ENCODE data around the gene ITGA3.

Gene ITGA3

DNA sequence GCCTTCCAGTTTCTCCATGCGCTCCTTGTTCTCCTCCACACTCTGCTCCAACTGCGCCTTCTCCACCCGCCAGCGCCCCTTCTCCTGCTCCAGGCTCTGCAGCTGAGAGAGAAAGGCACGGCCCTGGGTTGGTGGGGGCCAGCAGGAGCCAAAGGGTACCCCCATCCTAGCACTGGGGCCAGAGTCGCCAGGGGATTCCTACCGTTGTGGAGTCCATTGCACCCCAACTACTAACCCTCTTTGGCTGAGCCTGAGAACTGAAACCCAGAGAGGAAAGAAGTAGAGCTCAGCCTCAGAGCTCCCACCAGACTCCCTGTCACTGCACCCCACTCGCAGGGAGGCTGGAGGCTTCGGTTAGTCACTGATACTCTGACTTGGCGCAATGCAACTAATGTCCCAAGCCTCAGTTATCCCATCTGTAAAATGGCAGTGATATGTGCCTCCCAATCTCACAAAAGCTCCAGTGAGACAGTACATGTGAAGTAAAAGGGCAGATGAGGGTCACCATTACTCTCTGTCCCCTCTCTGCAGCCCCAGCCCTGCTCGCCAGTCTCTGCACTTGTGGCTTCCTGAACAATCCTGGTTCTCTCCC, 80.3 kb downstream of the ITGA3 start:
- TF ChIP-seq, protein P1, sequence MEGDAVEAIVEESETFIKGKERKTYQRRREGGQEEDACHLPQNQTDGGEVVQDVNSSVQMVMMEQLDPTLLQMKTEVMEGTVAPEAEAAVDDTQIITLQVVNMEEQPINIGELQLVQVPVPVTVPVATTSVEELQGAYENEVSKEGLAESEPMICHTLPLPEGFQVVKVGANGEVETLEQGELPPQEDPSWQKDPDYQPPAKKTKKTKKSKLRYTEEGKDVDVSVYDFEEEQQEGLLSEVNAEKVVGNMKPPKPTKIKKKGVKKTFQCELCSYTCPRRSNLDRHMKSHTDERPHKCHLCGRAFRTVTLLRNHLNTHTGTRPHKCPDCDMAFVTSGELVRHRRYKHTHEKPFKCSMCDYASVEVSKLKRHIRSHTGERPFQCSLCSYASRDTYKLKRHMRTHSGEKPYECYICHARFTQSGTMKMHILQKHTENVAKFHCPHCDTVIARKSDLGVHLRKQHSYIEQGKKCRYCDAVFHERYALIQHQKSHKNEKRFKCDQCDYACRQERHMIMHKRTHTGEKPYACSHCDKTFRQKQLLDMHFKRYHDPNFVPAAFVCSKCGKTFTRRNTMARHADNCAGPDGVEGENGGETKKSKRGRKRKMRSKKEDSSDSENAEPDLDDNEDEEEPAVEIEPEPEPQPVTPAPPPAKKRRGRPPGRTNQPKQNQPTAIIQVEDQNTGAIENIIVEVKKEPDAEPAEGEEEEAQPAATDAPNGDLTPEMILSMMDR (IDR thresholded peaks at IDR 0.05) = no peak
- H3K4me1 ChIP-seq = peaks cover 17% of the 10 kb centered on the region
- no peaks in the 10 kb centered on the region for H3K79me2 ChIP-seq
- H3K9me3 ChIP-seq (ENCODE audit: control insufficient read depth, low read length) = no peaks in the 10 kb centered on the region
- H3K9ac ChIP-seq = no peak overlapping the region
- no peak overlapping the region for H3K27ac ChIP-seq
- no peak overlapping the region for H3K4me2 ChIP-seq (ENCODE audit: low read length)
- no peak overlapping the region for H2AFZ ChIP-seq
- no peaks in the 10 kb centered on the region for H3K27me3 ChIP-seq (ENCODE audit: control insufficient read depth, insufficient read depth, low read length)
- H3K36me3 ChIP-seq (ENCODE audit: control insufficient read depth, insufficient read depth, low read length) = no peaks in the 10 kb centered on the region
- H3K4me3 ChIP-seq (ENCODE audit: low read depth, low read length) = no peak overlapping the region

DNA sequence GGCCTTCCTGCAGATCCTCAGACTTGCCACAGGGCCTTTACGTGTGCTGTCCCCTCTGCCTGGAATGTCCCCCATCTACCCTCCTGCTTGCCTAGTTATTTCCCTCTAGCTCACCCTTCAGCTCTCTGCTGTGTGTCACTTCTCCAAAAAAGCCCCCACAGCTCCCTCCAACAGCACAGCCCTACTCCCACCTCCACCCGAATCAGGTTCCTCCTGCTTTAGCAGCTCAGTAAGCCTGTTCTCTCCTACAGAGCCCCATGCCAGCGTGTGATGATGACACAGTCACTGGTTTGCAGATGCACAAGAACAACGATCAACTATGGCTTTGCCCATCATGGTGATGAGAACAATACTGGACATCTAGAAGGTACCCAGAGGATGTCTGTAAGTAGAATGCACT, 81.1 kb downstream of the ITGA3 start:
- no peak overlapping the region for H2AFZ ChIP-seq
- no peak overlapping the region for H3K4me2 ChIP-seq (ENCODE audit: low read length)
- TF ChIP-seq, protein P1 (IDR thresholded peaks at IDR 0.05) = no peak
- no peaks in the 10 kb centered on the region for H3K27me3 ChIP-seq (ENCODE audit: control insufficient read depth, insufficient read depth, low read length)
- H3K36me3 ChIP-seq (ENCODE audit: control insufficient read depth, insufficient read depth, low read length) = no peaks in the 10 kb centered on the region
- peaks cover 17% of the 10 kb centered on the region for H3K4me1 ChIP-seq
- H3K79me2 ChIP-seq = no peaks in the 10 kb centered on the region
- no peak overlapping the region for H3K9ac ChIP-seq
- no peaks in the 10 kb centered on the region for H3K9me3 ChIP-seq (ENCODE audit: control insufficient read depth, low read length)
- no peak overlapping the region for H3K27ac ChIP-seq
- no peak overlapping the region for H3K4me3 ChIP-seq (ENCODE audit: low read depth, low read length)

DNA sequence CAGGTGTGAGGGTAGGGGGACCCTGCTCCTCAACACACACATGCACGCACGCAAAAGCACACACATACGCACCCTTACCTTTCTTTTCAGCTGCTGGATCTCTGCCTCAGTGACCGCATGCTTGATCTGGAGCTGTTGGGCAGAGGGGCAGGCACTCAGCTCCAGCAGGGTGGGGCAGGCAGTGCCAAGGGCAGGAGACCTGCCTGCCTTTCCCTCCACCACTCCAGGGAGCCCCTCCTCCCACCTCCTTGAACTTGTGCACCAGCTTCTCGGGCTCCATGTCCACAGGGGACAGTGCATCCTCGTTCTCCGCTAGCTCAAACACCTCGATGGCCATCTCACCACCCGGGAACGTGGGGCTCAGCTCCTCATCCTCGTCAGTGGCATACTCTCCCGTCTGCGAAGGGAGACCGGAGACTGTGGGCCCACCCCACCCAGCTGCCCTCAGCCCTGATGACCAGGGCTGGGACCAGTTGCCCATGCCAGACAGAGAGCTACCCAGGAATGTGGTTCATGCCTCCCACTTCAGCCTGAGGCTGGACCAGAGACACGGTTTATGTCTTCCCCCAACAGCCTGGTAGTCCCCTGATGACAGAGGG, 83.4 kb downstream of the ITGA3 start:
- no peaks in the 10 kb centered on the region for H3K36me3 ChIP-seq (ENCODE audit: control insufficient read depth, insufficient read depth, low read length)
- peak overlapping the region; percentile 32 for H3K27ac ChIP-seq
- H3K79me2 ChIP-seq = no peaks in the 10 kb centered on the region
- H3K9ac ChIP-seq = no peak overlapping the region
- no peaks in the 10 kb centered on the region for H3K9me3 ChIP-seq (ENCODE audit: control insufficient read depth, low read length)
- H3K4me3 ChIP-seq (ENCODE audit: low read depth, low read length) = no peak overlapping the region
- peaks cover 3% of the 10 kb centered on the region for H3K4me1 ChIP-seq
- TF ChIP-seq, protein P1 (IDR thresholded peaks at IDR 0.05) = no peak
- H3K4me2 ChIP-seq (ENCODE audit: low read length) = no peak overlapping the region
- H2AFZ ChIP-seq = no peak overlapping the region
- H3K27me3 ChIP-seq (ENCODE audit: control insufficient read depth, insufficient read depth, low read length) = no peaks in the 10 kb centered on the region

Measured in parathyroid adenoma (tissue), 2 donors.